ENCODE results near the gene PSMA2. TPM values are rescaled to one million over a fixed set of nuclear protein-coding genes. Genes with fewer than 3 reads are reported as not detected.

PSMA2 gene
- total RNA-seq, 1 experiment from 2014 or later, result 152 TPM

DNA sequence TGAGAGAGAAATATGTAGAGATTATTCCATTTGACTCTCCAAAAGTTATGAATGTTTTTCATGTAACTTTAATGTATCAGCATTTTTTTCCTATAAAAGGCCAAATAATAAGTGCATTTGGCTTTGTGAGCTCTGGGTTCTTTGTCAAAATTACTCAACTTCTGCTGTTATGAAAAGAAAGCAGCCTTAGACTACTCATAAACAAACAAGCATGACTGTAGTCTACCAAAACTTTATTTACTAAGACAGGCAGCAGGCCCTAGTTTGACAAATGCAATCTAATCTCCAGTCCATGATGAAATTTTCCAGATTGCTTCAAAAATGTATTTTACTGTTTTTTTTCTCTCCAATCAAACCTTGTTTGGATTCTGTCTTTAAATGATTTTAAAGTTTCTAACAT, 46.5 kb upstream of the PSMA2 start:
- ChIA-PET RAD21 (ENCODE audit: low non-redundant PET in 1 of 2, low total read pairs in 2 of 2, uncharacterized antibody in 2 of 2, unreplicated experiment in 2 of 2) (no interaction called here), CTCF (no interaction called here), POLR2A (no interaction called here)
- no peak overlapping the region for H2AFZ ChIP-seq (ENCODE audit: low read depth, low read length, poor library complexity, severe bottlenecking)
- H3K9me2 ChIP-seq (ENCODE audit: insufficient read depth), result no peaks in the 10 kb centered on the region
- H3K27me3 ChIP-seq (ENCODE audit: insufficient read depth, low read length), result no peaks in the 10 kb centered on the region
- H3K4me3 ChIP-seq (replicated peaks in 1 of 2; ENCODE audit: low read depth in 1 of 2, low read length in 2 of 2), result no peak overlapping the region
- no peak overlapping the region for H3K4me2 ChIP-seq (ENCODE audit: low read length)
- DNase-seq (ENCODE audit: low read depth, low spot score), result no peak
- no peak for ATAC-seq
- intact Hi-C loops (cut with micrococcal nuclease), result no loop called here
- H3K27ac ChIP-seq (ENCODE audit: low read depth, low read length), result no peak overlapping the region
- H3K9ac ChIP-seq (ENCODE audit: low read length), result no peak overlapping the region
- H3K9me3 ChIP-seq (ENCODE audit: control insufficient read depth in 1 of 2, insufficient read depth in 1 of 2, low read depth in 1 of 2, low read length in 2 of 2), result no peaks in the 10 kb centered on the region
- H4K20me1 ChIP-seq (ENCODE audit: insufficient read depth), result no peaks in the 10 kb centered on the region
- BruUV-seq (replicated peaks), result no TSS peak
- H3K79me2 ChIP-seq (ENCODE audit: insufficient read depth, low read length), result no peaks in the 10 kb centered on the region
- no peaks in the 10 kb centered on the region for H3K4me1 ChIP-seq (ENCODE audit: control insufficient read depth in 1 of 2, insufficient read depth in 2 of 2, low read length in 2 of 2)
- no peaks in the 10 kb centered on the region for H3K36me3 ChIP-seq (ENCODE audit: control insufficient read depth in 1 of 2, insufficient read depth in 2 of 2, low read length in 2 of 2)
- TF ChIP-seq, protein P1, sequence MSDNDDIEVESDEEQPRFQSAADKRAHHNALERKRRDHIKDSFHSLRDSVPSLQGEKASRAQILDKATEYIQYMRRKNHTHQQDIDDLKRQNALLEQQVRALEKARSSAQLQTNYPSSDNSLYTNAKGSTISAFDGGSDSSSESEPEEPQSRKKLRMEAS (IDR thresholded peaks at IDR 0.05), result no peak
- TF ChIP-seq FOSL1 (IDR thresholded peaks at IDR 0.05; ENCODE audit: low read depth) (no peak), ZNF274 (IDR thresholded peaks at IDR 0.05; ENCODE audit: low read depth, low read length) (no peak), EZH2 (IDR thresholded peaks at IDR 0.05) (no peak), RAD21 (IDR thresholded peaks at IDR 0.05; ENCODE audit: low read depth) (no peak), YY1 (IDR thresholded peaks at IDR 0.05; ENCODE audit: extremely low read depth, insufficient replicate concordance, low read depth, low read length) (no peak), ELF1 (IDR thresholded peaks at IDR 0.05; ENCODE audit: borderline replicate concordance, low read depth) (no peak)
- TF ChIP-seq, protein P2, sequence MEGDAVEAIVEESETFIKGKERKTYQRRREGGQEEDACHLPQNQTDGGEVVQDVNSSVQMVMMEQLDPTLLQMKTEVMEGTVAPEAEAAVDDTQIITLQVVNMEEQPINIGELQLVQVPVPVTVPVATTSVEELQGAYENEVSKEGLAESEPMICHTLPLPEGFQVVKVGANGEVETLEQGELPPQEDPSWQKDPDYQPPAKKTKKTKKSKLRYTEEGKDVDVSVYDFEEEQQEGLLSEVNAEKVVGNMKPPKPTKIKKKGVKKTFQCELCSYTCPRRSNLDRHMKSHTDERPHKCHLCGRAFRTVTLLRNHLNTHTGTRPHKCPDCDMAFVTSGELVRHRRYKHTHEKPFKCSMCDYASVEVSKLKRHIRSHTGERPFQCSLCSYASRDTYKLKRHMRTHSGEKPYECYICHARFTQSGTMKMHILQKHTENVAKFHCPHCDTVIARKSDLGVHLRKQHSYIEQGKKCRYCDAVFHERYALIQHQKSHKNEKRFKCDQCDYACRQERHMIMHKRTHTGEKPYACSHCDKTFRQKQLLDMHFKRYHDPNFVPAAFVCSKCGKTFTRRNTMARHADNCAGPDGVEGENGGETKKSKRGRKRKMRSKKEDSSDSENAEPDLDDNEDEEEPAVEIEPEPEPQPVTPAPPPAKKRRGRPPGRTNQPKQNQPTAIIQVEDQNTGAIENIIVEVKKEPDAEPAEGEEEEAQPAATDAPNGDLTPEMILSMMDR (IDR thresholded peaks at IDR 0.05 in 2 of 3, conservative IDR thresholded peaks at IDR 0.05 in 1 of 3; ENCODE audit: borderline replicate concordance in 1 of 3, insufficient read depth in 1 of 3, low read depth in 2 of 3, low read length in 2 of 3), result no peak
- TF ChIP-seq, protein P3, sequence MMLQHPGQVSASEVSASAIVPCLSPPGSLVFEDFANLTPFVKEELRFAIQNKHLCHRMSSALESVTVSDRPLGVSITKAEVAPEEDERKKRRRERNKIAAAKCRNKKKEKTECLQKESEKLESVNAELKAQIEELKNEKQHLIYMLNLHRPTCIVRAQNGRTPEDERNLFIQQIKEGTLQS (IDR thresholded peaks at IDR 0.05), result no peak
